ENCODE results near the gene MRPL22.

- TF ChIP-seq POLR2A (IDR thresholded peaks at IDR 0.05; ENCODE audit: low read length) (no peak), GATA1 (IDR thresholded peaks at IDR 0.05; ENCODE audit: low read depth, low read length) (no peak)
Measured at GRCh38 chr5:155017610-155018009, 76.7 kb downstream of the MRPL22 start.

Measured in erythroblast (primary cell).